GM18873 (cell line): ENCODE results near the gene SPZ1.
"Not testable (repeated sequence)": the region's sequence is repeated elsewhere in the genome, so short reads cannot be mapped to it uniquely, and the experiment has no call there.

Source experiments
- ATAC-seq: cut with Tn5 transposase; IDR thresholded peaks from one replicate; pipeline ENCODE4 v1.9.1; 2021; ENCODE audit warnings: mild to moderate bottlenecking, moderate library complexity, moderate number of reproducible peaks; ENCODE audit not compliant: unreplicated experiment, low FRiP score

Gene SPZ1

GRCh38 chr5:80326468-80326867 lies 6.7 kb downstream of the SPZ1 start:
- ATAC-seq: no peak

- no peak for ATAC-seq
Measured at GRCh38 chr5:80337379-80337778, 17.6 kb downstream of the SPZ1 start.

- no peak for ATAC-seq
Measured at GRCh38 chr5:80339116-80339515, 19.3 kb downstream of the SPZ1 start.

- ATAC-seq: no peak
Measured at GRCh38 chr5:80341016-80341775, 21.4 kb downstream of the SPZ1 start.

GRCh38 chr5:80343067-80343466 lies 23.3 kb downstream of the SPZ1 start:
- no peak for ATAC-seq

- no peak for ATAC-seq
Measured at GRCh38 chr5:80346055-80346454, 26.3 kb downstream of the SPZ1 start.

- no peak for ATAC-seq
Measured at GRCh38 chr5:80348171-80348570, 28.4 kb downstream of the SPZ1 start.

GRCh38 chr5:80351019-80351418 lies 31.2 kb downstream of the SPZ1 start:
- not testable (repeated sequence) for ATAC-seq

GRCh38 chr5:80355686-80356085 lies 35.9 kb downstream of the SPZ1 start:
- no peak for ATAC-seq

- ATAC-seq: no peak
Measured at GRCh38 chr5:80357671-80358070, 37.9 kb downstream of the SPZ1 start.

GRCh38 chr5:80360914-80361444 lies 41.2 kb downstream of the SPZ1 start:
- ATAC-seq: no peak

- no peak for ATAC-seq
Measured at GRCh38 chr5:80364892-80365291, 45.1 kb downstream of the SPZ1 start.

- ATAC-seq: no peak
Measured at GRCh38 chr5:80368661-80369480, 49.1 kb downstream of the SPZ1 start.

- no peak for ATAC-seq
Measured at GRCh38 chr5:80369521-80369920, 49.7 kb downstream of the SPZ1 start.

- no peak for ATAC-seq
Measured at GRCh38 chr5:80370390-80370789, 50.6 kb downstream of the SPZ1 start.
